AG04449 (cell line): ENCODE results near the gene WDR59.

Experiments
- CTCF ChIA-PET: fragments of 350-600 bp; formaldehyde crosslinking; extraction: SDS; loops from one replicate; lab custom pipeline; 2021; ENCODE audit warnings: antibody characterized with exemption; lab: Yijun Ruan, JAX
- POLR2A ChIA-PET: fragments of 400-600, 350-600 bp; formaldehyde crosslinking; extraction: SDS; loops from one replicate; lab custom pipeline; 2020; ENCODE audit warnings: antibody characterized with exemption, inconsistent platforms; lab: Yijun Ruan, JAX
- DNase-seq: peaks from one replicate; pipeline ENCODE4 v3.0.0-alpha.2; 2010; ENCODE audit warnings: low read depth, low spot score
- H3K4me3 ChIP-seq: 2 replicates; pipeline ENCODE4 v1.5.1; 2011; ENCODE audit warnings: low read depth, mild to moderate bottlenecking, control low read depth, low read length
- CTCF ChIP-seq: IDR thresholded peaks from one replicate; pipeline ENCODE4 v1.5.1; 2011; ENCODE audit warnings: mild to moderate bottlenecking, moderate library complexity, low read length, control low read depth, inconsistent platforms; ENCODE audit not compliant: insufficient read depth; ENCODE audit errors: missing control alignments

Gene WDR59

GRCh38 chr16:74999219-74999608 lies 14.3 kb upstream of the WDR59 start:
- ChIA-PET POLR2A (no interaction called here), CTCF (interaction anchor here (1.5 to 19.3 kb wide), 10 partner anchors 11 to 110 kb away, joined by 4 to 450 read pairs (median 7); partner anchors contain the start of gene WDR59)
- no peak for TF ChIP-seq CTCF
- no peak for DNase-seq
- peak overlapping the region; percentile 61 for H3K4me3 ChIP-seq

DNA sequence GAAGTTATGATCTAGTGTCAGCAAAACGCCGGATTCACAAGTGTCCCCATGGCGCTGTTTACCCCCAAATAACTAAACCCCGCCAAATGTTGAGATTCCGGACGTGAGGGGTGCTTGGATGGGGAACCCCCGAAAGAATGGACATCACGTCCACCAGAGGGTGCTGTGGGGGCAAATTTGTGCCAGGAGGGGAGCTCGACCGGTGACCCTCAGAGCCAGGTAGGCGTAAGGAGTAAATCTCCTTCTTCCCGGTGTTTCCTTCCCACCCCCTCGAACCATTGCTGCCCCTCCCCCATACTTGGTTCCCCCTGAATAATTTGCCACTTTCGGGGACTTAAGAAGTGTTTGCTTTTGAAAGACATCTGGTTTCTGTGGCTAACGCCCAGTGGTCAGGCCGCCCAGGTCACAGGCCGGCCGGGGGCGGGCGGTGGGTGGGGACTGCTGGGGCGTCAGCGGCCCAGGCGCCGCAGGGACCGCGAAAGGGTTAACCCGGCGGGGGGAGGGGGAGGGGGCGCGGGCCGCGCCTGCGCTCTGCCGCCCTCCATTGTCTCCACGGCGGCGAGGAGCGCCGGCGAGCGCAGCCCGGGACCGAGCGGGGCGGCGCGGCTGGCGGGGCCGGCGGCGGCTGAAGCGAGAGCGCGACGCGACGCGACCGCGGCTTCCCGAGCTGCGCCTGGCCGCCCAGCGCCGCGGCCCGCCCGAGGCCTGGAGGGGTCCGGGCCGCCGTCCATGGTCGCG lies 13.7 kb upstream of the WDR59 start, which contains the start of gene ZNRF1:
TSS of gene ZNRF1 (plus strand) at position 544 of the 738 bp plus-strand sequence. CDS start 648 bp downstream, outside the sequence.
- ChIA-PET CTCF (interaction anchor here (0.8 to 19.3 kb wide), 27 partner anchors 9 to 286 kb away, joined by 3 to 450 read pairs (median 7); partner anchors contain the start of genes LDHD and WDR59), POLR2A (interaction anchor here (1.0 kb wide), 1 partner anchor 110 kb away, joined by 6 read pairs; no protein-coding TSS in a partner anchor)
- DNase-seq: no peak
- peak within 1 kb of the TSS; percentile 61 for H3K4me3 ChIP-seq
- peak; percentile 78 for TF ChIP-seq CTCF

DNA sequence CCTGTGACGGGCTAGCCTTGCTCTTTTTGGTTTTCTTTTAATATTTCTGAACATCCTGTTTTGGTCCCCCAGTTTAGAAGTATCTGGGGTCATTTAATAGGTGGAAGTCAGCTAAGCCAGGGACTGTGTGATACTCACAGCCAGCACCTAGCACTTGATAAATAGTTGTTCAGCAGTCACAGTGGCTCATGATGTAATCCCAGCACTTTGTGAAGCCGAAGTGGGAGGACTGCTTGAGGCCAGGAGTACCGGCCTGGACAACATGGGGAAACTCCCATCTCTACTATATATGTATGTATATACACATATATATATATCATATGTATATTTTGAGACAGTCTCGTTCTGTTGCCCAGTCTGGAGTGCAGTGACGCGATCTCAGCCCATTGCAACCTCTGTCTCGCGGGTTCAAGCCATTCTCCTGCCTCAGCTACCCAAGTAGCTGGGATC lies 12.1 kb upstream of the WDR59 start:
- POLR2A ChIA-PET: interaction anchor here (0.6 kb wide), 1 partner anchor 114 kb away, joined by 3 read pairs; no protein-coding TSS in a partner anchor
- H3K4me3 ChIP-seq: no peak overlapping the region
- no peak for DNase-seq
- CTCF ChIA-PET: interaction anchor here (0.8 to 19.3 kb wide), 10 partner anchors 10 to 119 kb away, joined by 3 to 450 read pairs (median 8); partner anchors contain the start of genes LDHD and WDR59
- TF ChIP-seq CTCF: no peak

- POLR2A ChIA-PET: interaction anchor here (0.7 kb wide), 1 partner anchor 138 kb away, joined by 3 read pairs; no protein-coding TSS in a partner anchor
- CTCF ChIA-PET: interaction anchor here (0.6 to 19.3 kb wide), 7 partner anchors 9 to 120 kb away, joined by 3 to 450 read pairs (median 4); partner anchors contain the start of genes LDHD and WDR59
These were observed 11.1 kb upstream of the WDR59 start for GRCh38 chr16:74995986-74996385.

GRCh38 chr16:74991593-74992403 lies 6.9 kb upstream of the WDR59 start:
- no peak for TF ChIP-seq CTCF
- POLR2A ChIA-PET: interaction anchor here (0.5 kb wide), 2 partner anchors 76 to 155 kb away, joined by 4 to 5 read pairs; no protein-coding TSS in a partner anchor
- no peak for DNase-seq
- CTCF ChIA-PET: interaction anchor here (19.3 kb wide), 1 partner anchor 117 kb away, joined by 450 read pairs; no protein-coding TSS in a partner anchor
- H3K4me3 ChIP-seq: no peak overlapping the region

More at GRCh38 chr16:74995986-74996385, 11.1 kb upstream of the WDR59 start:
- no peak for DNase-seq
- H3K4me3 ChIP-seq: no peak overlapping the region
- no peak for TF ChIP-seq CTCF
